Endometrium (tissue), 2 donors: ENCODE measurements around the gene UNC13A.

Experiments used
- FAIRE-seq: peaks from 2 replicates; lab custom pipeline; 2012; peaks lifted over from hg19 to GRCh38; lab: Jason Lieb, UNC
- donor health status: control.
- donor health status: control.

The UNC13A gene

GRCh38 chr19:17687857-17688784 lies at the start of gene UNC13A:
Gene UNC13A, minus strand, starts transcription at chr19:17688354. Its CDS starts 155 bp downstream, at chr19:17688199.
- FAIRE-seq, result no peak

GRCh38 chr19:17737690-17738153 lies 49.6 kb upstream of the UNC13A start:
- no peak for FAIRE-seq

- FAIRE-seq, result no peak
Measured at GRCh38 chr19:17735410-17735809, 47.3 kb upstream of the UNC13A start.

GRCh38 chr19:17734146-17734545 lies 46.0 kb upstream of the UNC13A start:
- FAIRE-seq, result no peak

- FAIRE-seq, result no peak
Measured at GRCh38 chr19:17733127-17733526, 45.0 kb upstream of the UNC13A start.

- no peak for FAIRE-seq
Measured at GRCh38 chr19:17727843-17728242, 39.7 kb upstream of the UNC13A start.

- FAIRE-seq, result no peak
Measured at GRCh38 chr19:17726964-17727773, 39.0 kb upstream of the UNC13A start.

- no peak for FAIRE-seq
Measured at GRCh38 chr19:17726136-17726741, 38.1 kb upstream of the UNC13A start.

GRCh38 chr19:17725422-17726078 lies 37.4 kb upstream of the UNC13A start:
- no peak for FAIRE-seq

- no peak for FAIRE-seq
Measured at GRCh38 chr19:17724655-17725054, 36.5 kb upstream of the UNC13A start.

- no peak for FAIRE-seq
Measured at GRCh38 chr19:17722655-17723240, 34.6 kb upstream of the UNC13A start.

- no peak for FAIRE-seq
Measured at GRCh38 chr19:17721821-17722220, 33.7 kb upstream of the UNC13A start.

GRCh38 chr19:17721111-17721628 lies 33.0 kb upstream of the UNC13A start:
- no peak for FAIRE-seq

GRCh38 chr19:17720440-17720839 lies 32.3 kb upstream of the UNC13A start:
- FAIRE-seq, result no peak

- no peak for FAIRE-seq
Measured at GRCh38 chr19:17719730-17720400, 31.7 kb upstream of the UNC13A start.

- FAIRE-seq, result no peak
Measured at GRCh38 chr19:17718947-17719711, 31.0 kb upstream of the UNC13A start, which contains the start of gene MAP1S. Gene MAP1S, plus strand, starts transcription at chr19:17719480. Its CDS starts 23 bp downstream, at chr19:17719503.

- no peak for FAIRE-seq
Measured at GRCh38 chr19:17718550-17718946, 30.4 kb upstream of the UNC13A start.

- FAIRE-seq, result no peak
Measured at GRCh38 chr19:17716309-17716929, 28.3 kb upstream of the UNC13A start.

- no peak for FAIRE-seq
Measured at GRCh38 chr19:17711851-17712250, 23.7 kb upstream of the UNC13A start.
